ENCODE results near the gene OXCT2. TPM values are rescaled to one million over a fixed set of nuclear protein-coding genes. Genes with fewer than 3 reads are reported as not detected.

OXCT2 gene
- polyA plus RNA-seq, 2 of the 4 experiments (the other 2 are of a cell fraction) = 0.21 to 0.23 TPM

- no peak for TF ChIP-seq POLR2AphosphoS2 (conservative IDR thresholded peaks at IDR 0.05; ENCODE audit: low read length)
- no peak for TF ChIP-seq EHF (CRISPR knock-in tag; IDR thresholded peaks at IDR 0.05)
- no peak for TF ChIP-seq MYC (IDR thresholded peaks at IDR 0.05; ENCODE audit: borderline replicate concordance, low read length)
Measured at GRCh38 chr1:39752703-39753102, 18.4 kb downstream of the OXCT2 start (continued).

- FAIRE-seq (no peak), DNase-seq (ENCODE audit: low read depth in 1 of 2, low spot score in 1 of 2) (no peak), ATAC-seq (no peak)
- ChIA-PET CTCF (no interaction called here), POLR2A (no interaction called here)
- no peak overlapping the region for H3K27ac ChIP-seq
- no peak overlapping the region for H3K4me3 ChIP-seq
- 91% methylated on average over 7 of the region's 7 CpGs for WGBS (ENCODE audit: missing lambda C conversion rate)
- no peak overlapping the region for H3K4me2 ChIP-seq
- no peak for TF ChIP-seq ZFP36 (IDR thresholded peaks at IDR 0.05; ENCODE audit: borderline replicate concordance, partially characterized antibody)
- no peak for TF ChIP-seq TFCP2L1 (CRISPR knock-in tag; IDR thresholded peaks at IDR 0.05)
- TF ChIP-seq ATOH8 (CRISPR knock-in tag; IDR thresholded peaks at IDR 0.05; ENCODE audit: low read depth) = no peak
- no peak for TF ChIP-seq KDM5A (IDR thresholded peaks at IDR 0.05)
- no peak for TF ChIP-seq CTCF (IDR thresholded peaks at IDR 0.05)
- TF ChIP-seq POLR2A (IDR thresholded peaks at IDR 0.05; ENCODE audit: low read length) = no peak
- TF ChIP-seq GATA3 (IDR thresholded peaks at IDR 0.05; ENCODE audit: borderline replicate concordance) = no peak
- no peak for TF ChIP-seq KDM1A (IDR thresholded peaks at IDR 0.05; ENCODE audit: low read depth)
- no peak for TF ChIP-seq E2F6 (IDR thresholded peaks at IDR 0.05; ENCODE audit: borderline replicate concordance, low read depth)
- no peak for TF ChIP-seq CHD2 (IDR thresholded peaks at IDR 0.05; ENCODE audit: low read length, partially characterized antibody)
- no peak for TF ChIP-seq ZNF302 (CRISPR knock-in tag; IDR thresholded peaks at IDR 0.05)
- TF ChIP-seq FOXS1 (CRISPR knock-in tag; IDR thresholded peaks at IDR 0.05) = no peak
- TF ChIP-seq USF2 (IDR thresholded peaks at IDR 0.05) = no peak
- no peak for TF ChIP-seq HOXB13 (CRISPR knock-in tag; IDR thresholded peaks at IDR 0.05; ENCODE audit: low read depth)
- TF ChIP-seq REST (IDR thresholded peaks at IDR 0.05) = no peak
- no peak for TF ChIP-seq MAZ (IDR thresholded peaks at IDR 0.05; ENCODE audit: borderline replicate concordance, low read depth, low read length)
- no peak for TF ChIP-seq ZSCAN20 (CRISPR knock-in tag; IDR thresholded peaks at IDR 0.05)
- TF ChIP-seq ELK1 (IDR thresholded peaks at IDR 0.05; ENCODE audit: low read depth, low read length) = no peak
- TF ChIP-seq HMGXB4 (CRISPR knock-in tag; IDR thresholded peaks at IDR 0.05; ENCODE audit: borderline replicate concordance) = no peak
- no peaks in the 10 kb centered on the region for H3K9me3 ChIP-seq
- no peaks in the 10 kb centered on the region for H3K4me1 ChIP-seq
Measured at GRCh38 chr1:39751595-39751994, 19.6 kb downstream of the OXCT2 start.
